GM19043 (cell line): ENCODE data around the gene C14orf132.
"Not testable (repeated sequence)": the region's sequence is repeated elsewhere in the genome, so short reads cannot be mapped to it uniquely, and the experiment has no call there.

ENCODE experiments used
- ATAC-seq: cut with Tn5 transposase; IDR thresholded peaks from one replicate; pipeline ENCODE4 v1.9.1; 2021; ENCODE audit warnings: low read depth; ENCODE audit not compliant: unreplicated experiment

The C14orf132 gene

DNA sequence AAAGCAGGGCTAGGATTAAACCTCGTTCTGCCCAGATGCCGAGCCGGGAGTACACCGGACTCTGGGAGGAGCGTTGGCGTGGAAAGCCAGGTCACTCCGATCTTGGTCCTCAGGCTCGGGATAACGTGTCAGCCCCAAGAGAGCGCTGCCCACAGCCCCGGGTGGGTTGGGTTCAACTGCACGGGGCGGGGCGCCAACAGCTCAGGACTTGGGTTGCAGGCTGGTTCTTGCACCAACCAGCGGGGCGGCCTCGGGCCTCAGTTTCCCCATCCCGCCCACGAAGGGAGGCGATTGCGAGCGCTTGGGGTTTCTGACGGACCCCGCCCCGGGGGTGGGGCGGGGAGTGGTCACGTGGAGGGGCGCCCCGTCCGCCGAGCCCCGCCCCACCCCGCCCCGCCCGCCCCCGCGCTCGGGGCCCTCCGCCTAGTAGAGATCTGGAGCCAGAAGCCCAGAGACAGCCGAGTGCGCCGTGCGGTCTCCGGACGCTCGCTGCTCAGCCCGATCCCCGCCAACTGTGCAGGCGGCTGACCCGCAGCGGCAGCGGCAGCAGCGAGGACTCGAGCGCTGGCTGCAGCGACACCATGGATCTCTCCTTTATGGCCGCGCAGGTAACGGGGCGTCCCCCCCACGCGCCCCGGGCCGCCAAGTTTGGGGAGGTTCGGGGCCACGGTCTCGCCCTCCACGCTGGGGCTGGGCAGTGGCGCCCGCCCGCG lies at the start of gene C14orf132:
Gene C14orf132, plus strand, starts transcription at position 443 of the 713 bp plus-strand sequence. Its CDS starts 139 bp downstream, at position 582.
- ATAC-seq = no peak

DNA sequence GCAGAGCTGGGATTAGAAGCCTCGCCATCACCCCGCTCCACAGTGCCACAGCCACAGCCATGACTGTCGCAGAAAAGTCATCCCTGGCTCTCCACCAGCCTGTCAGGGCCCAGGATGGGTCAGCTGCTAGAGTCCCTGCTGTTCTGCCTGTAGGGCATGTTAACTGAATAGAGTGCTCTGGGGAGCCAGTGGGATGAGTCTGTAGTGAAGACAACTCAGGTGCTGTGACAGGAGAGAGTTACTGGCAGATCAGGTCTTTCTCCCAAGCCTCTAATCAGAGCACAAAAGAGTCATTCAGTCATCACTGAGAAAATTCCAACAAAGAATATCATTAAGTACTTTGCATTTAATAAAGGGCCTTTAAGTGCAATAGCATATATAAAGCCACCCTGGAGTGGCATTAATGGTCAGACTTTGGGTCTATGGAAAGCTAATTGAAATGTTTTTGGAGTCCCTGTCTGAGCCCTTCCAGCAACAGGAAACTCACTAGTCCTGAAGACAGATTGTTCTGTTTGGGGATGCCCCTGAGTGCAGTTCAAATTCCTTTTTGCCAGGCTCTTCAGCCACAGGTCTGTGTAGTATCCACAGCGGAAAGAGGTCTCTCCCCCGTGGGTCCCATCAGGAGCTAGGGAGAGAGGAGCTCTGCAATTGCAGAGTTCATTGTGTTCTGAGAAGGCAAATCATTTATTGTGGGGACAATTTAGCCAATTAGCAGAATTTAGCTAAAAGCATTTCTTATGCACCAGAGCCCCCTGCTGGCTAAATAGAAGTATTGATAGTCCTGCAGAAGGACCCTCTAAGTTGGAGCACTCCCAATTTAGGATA lies 45.2 kb upstream of the C14orf132 start:
- no peak for ATAC-seq

DNA sequence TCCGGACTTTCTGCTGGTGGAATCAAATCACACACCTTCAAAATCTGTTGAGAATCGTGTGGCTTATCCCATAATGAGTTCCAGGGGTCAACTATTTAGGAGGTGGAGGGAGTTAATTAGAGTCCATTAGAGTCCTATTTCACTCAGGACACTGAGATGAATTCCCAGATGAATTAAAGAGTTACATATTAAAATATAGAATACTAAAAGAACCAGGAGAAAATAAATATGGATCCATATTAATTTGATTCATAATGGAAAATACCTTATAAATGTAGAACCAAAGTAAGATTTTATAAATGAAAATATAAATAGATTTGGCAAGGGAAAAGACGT lies 44.6 kb upstream of the C14orf132 start:
- ATAC-seq = no peak

DNA sequence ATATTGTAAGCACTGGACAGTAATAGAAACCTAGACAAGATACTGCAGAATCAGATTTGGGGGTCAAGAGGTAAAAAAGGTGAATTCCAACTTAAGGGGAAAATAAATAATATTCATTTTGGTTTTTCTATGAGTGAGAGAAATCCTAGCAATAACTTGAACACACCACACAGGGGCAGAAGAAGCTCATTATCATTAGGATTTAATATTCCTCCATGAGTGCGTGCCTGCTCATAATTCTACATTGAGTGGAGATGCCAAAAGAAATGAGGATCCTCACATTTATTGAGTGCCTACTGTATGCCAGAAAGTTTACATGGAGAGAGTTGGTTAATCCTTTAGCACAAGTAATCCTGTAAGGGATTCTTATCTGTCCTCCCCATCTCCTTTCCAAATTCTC lies 40.5 kb upstream of the C14orf132 start:
- ATAC-seq = no peak

DNA sequence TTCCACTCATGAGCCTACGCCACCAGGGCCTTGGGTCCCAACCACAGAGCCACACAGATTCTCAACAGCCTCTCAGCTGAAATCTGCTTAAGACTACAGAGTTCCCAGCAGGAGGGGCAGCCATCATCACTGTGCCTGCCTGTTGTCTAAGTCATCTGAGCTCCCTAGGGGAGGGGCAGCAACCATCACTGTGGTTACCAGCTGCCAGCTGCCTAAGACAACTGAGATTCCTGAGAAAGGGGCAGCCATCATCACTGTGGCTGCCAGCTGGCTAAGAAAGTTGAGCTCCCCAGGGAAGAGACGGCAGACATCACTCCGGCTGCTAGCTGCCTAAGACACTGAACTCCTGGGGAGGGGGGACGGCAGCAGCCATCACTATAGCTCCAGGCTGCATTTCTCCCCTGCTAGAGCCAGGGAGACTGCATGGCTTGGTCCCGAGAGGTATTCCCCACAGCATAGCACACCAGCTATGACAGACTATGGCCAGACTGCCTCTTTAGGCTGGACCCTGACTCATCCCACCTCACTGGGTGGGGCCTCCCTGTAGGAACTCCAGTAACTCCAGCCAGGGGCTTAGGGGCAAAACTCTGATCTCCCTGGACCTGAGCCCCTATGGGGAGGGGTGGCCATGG lies 37.2 kb upstream of the C14orf132 start:
- no peak for ATAC-seq

DNA sequence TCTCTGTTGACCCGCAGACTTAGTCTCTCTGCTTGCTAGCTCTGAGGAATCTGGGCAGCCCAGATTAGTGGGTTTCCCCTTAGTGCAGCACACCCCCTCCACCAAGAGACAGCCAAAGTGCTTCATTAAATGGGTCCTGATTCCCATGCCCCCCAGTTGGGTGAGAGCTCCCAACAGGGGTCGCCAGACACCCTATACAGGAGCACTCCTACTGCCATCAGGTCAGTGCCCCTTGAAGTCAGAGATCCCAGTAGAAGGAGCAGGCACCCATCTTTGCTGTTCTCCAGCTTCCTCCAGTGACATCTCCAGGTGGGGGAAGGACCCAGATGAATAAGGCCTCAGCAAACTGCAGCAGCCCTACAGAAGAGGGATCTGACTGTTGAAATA lies 36.7 kb upstream of the C14orf132 start:
- ATAC-seq = no peak

DNA sequence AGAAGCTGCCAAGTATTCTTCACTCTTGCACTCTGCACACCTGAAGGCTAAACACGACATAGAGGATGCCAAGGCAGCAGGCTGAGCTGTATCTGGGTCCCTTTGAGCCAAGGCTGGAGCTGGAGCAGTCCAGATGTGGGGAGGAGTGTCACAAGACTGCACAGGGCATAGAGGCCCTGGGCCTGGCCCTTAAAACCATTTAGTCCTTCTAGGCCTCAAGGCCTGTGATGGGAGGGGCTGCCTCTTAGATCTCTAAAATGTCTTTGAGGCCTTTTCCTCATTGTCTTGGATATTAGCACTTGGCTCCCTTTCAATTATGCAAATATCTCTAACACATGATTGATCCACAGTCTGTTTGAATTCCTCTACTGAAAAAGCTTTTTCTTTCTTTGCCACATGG lies 28.0 kb upstream of the C14orf132 start:
- no peak for ATAC-seq

DNA sequence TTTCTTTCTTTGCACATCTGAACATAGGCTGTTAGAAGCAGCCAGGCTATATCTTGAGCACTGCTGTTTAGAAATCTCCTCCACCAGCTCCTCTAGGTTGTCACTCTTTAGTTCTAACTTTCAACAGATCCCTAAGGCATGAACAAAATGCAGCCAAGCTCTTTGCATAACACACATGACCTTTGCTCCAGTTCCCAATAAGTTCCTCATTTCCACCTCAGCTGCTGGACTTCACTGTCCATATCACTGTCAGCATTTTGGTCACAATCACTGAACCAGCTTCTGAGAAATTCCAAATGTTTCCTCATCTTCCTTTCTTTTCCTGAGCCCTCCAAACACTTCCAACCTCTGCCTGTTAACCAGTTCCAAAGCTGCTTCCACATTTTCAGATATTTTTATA lies 27.6 kb upstream of the C14orf132 start:
- no peak for ATAC-seq

DNA sequence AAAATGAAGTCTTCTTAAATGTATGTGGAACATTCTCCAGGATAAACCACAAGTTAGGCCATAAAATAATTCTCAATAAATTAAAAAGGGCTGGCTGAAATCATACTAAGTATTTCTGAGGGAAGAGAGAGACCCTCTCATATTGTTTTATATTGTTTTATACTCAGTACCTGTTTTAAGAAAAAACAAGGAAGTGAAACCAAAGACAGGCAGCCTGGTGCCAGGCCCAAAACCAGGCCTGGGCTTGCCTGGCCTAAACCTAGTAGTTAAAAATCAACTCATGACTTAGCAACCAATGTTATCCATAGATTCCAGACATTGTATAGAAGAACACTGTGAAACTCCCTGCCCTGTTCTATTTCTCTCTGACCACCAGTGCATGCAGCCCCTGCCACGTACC lies 26.4 kb upstream of the C14orf132 start:
- ATAC-seq = not testable (repeated sequence)

DNA sequence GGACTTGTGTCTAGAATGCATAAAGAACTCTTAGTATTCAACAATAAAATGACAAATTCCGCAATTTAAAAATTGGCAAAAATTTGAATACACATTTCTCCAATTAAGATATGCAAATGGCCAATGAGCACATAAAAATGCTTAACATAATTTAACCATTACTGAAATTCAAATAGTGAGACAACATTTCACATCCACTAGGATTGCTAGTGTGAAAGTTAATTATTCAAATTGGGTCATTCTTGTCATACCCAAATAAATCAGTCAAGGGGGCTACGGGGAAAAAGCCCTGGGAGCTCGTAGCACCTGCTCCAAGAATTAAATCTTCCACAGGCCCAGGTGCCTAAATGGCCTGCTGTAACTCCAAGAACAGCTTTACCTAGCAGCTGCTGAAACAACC lies 25.0 kb upstream of the C14orf132 start:
- no peak for ATAC-seq

DNA sequence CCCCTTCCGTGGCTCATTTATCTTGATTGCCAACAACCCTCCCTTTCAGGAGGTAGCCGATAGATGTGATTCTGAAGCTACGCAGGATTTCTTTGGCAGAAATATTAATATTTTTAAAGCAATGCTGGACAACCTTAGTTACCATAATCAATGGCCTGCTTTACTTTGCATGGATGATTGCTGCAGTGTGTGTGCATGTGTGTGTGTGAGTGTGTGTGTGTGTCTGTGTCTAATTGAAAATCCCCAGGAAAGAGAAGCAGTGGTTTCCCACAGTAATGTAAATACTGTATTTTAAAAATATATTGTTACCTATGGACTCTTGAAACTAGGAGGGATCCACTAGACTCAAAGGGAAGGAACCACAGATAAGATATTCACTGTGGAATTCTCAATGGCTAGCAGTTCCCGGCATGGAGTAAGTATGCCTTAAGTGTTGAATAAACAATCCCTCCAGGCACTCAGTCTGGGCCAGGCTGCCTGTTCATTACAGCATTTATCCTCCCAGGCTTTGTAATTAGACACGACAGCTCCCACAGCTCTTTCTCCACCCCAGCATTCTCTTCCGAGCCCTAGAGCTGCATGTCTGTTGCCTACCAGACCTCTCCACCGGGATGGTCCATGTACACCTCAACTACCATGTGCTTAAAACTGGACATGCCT lies 22.5 kb upstream of the C14orf132 start:
- ATAC-seq = no peak

DNA sequence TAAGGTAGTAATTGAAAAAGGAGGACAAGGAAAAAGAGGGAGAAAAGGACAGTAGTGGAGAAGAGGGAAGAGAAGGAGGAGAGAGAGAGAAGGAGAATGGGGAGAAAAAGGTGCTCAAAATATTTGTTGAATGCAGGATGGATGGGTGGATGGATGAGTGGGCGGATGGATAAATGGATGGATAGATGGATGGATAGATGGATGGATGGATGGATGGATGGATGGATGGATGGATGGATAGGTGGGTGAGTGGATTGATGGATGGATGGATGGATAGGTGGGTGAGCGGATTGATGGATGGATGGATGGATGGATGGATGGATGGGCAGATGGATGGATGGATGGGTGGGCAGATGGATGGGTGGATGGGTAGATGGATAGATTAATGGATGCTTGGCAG lies 21.3 kb upstream of the C14orf132 start:
- no peak for ATAC-seq

DNA sequence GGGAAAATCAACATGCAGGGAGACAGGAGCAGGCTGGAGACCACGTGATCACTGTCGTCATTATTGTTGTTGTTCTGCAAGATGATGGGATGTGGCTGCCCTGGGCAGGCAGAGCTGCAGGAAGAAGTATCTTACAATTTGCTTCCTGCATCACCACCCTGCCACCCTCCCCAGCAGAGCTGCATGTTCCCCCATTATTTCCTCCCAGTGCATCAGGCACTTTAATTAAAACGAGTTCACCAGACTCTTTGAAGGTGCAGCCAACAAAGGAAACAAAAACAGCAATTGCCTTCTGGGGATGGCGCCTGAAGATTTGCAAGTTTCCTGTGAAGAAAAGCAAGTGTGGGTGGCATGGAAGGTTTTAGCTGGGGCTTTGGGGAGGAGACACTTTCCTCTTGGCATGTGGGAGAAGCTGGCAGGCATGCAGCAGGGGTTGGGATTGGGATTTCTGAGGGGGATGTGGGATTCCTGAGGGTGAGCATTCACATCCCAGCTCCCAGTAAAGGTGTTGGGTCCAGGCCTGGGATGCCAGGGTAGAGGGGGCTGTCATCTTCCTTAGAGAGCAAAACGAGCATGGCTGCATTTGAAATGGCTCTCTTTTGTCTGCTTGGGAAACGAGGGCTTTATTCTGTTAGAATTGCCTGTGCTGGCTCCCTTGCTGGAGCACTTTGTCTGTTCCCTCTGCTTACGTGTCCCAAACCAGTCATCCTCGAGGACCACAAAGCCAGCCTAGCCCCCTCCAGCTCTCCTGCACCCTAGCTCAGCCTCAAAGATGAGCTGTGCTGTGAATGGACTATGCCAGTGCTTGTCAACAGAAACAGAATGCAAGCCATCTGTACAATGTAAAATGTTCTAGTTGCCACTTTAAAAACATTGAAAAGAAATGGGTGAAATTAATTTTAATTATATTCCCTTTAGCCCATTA lies 11.5 kb upstream of the C14orf132 start:
- ATAC-seq = no peak

DNA sequence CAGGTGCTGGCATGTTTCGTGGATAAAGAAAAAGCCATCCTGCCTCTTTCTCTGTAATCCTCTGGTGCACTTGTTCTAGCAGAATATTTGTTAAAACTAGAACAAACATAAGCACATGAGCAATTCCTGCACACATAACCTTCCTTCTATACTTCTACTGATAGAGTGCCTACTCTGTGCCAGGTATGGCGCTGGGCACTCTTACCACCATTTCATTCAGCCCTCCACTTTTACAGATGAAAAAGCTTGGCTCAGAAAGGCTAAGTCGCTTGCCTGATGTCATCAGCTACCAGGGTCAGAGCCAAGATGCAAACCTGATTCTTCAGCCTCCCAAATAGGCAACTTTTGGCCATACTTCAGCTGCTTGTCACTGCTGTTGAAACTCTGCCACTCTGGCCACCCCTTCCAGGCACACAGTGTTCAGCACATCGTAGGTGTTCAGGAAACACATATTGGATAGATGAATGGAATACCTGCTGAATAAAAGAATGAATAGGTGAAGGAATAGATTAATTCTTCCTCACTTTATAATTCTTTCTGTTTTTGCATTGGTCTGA lies 10.0 kb upstream of the C14orf132 start:
- ATAC-seq = no peak

DNA sequence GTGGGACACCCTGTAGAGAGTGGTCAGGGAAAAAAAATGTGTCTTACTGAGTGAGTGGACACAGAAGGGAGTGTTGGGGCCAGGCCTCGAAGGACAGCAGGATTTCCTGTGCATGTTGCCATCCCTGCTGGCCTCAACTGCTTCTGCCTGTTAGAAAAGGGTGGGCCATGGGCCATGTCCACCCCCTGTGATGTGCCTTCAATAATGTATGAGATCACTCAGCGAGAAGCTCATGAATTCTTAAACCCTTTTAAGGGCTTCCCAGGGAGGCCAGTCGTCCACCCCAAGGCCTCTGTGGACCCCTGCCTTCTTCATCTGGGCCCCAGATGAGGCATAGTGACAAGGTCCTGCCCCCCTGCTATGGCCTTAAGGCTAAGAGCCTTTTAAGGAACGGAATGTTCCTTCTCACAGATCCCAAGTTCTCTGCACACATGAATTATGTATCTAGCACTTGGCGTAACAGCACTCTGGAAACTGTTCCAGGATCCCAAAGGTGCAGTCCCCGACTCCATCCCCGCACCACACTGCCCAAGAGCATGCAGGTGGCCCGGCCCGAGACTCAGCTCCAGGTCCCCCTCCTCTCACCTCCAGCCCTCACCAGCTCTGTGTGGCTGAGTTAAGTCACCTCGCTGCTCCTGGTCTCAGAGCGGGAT lies 8.9 kb upstream of the C14orf132 start:
- ATAC-seq = no peak

DNA sequence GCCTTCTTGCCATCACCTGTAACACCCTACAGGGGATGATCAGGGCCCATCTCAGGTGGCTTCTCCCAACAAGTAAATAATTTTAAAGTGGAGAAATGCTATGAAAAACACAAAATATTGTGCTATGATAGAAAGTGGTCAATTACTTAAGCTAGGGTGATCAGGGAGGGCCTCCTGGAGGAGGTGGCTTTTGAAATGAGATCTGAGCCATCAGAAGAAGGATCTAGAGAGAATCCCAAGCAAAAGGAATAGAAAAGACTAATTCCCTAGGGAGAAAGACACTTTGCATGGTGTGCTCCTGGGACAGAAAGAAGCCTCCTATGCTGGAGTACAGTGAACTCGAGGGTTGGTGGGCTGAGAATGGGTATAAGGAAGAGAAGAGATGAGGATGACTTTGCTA lies 7.5 kb upstream of the C14orf132 start:
- no peak for ATAC-seq

DNA sequence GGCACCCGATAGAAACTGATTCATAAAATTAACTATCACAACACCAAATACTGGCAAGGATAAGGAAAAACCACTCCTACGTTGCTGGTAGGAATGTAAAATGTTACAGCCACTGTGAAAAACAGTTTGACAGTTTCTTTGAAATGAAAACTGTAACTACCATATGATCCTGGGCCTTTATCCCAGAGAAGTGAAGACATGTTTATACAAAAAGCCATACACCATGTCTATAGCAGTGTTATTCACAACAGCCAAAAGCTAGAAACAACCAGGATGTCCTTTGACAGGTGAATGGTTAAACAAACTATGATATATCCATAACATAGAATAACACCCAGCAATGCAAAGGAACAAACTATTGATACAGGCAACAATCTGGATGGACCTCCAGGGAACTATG lies 3.7 kb upstream of the C14orf132 start:
- no peak for ATAC-seq

DNA sequence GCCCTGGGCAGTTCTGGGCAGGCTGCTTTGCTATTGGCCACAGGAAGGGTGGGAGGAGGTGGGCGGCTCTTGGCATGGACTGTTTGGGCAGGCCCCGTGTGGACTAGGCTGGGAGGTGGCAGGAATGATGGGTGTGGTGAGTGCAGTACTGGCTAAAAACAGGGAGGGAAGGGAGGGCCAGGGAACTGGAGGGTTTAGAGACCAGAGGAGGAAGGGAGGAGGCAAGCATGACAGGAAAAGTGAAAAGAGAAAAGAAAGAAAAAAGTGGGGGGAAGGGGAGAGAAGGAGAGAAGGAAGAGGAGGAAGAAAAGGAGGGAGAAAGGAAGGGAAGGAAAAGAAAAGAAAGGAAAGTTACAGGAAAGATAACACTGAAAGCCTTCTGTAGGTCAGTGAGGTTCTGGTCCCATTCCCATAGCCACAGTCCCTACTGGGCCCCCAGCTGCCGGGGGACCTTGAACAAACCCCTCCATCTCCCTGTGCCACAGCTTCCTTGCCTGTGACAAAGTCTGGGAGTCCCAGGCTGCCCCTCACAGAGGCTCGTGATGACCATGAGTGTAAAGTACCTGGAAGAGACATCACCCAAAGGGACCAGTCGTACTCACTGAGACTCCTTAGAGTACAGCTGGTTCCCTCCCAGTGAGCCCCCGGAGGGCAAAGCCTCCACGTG lies 1.1 kb upstream of the C14orf132 start:
- ATAC-seq = no peak

DNA sequence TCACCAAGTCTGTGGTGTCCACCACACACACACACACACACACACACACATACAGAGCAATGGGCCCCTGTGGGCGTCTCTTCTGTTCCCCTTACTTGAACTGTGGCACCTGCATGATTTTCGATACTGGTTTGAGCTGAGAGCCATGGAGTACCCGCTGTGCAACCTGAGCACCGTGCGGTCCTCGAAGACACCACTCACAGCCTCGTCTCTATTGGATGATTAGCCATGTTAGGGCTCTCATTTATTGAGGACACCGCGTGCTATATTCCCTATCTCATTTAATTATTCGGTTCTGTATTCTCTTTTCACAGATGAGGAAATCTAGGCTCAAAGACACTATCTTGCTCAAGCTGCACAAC lies 623 bp upstream of the C14orf132 start:
- ATAC-seq = no peak
